OCI-LY3 (cell line): ENCODE data around the gene SLC38A1.

Experiments
- EZH2phosphoT487 ChIP-seq: fragments of 200-600 bp; shearing (Covaris generic); IDR thresholded peaks from 2 replicates; pipeline ENCODE4 v1.6.1; 2018; ENCODE audit warnings: antibody characterized with exemption, mixed run types, low read depth
- TF ChIP-seq, protein P1 (sequence below): fragments of 200-600, 300-600 bp; sonication (generic); IDR thresholded peaks from 2 replicates; pipeline ENCODE4 v1.5.1; 2014; ENCODE audit warnings: antibody characterized with exemption, low read length, low read depth

DNA sequence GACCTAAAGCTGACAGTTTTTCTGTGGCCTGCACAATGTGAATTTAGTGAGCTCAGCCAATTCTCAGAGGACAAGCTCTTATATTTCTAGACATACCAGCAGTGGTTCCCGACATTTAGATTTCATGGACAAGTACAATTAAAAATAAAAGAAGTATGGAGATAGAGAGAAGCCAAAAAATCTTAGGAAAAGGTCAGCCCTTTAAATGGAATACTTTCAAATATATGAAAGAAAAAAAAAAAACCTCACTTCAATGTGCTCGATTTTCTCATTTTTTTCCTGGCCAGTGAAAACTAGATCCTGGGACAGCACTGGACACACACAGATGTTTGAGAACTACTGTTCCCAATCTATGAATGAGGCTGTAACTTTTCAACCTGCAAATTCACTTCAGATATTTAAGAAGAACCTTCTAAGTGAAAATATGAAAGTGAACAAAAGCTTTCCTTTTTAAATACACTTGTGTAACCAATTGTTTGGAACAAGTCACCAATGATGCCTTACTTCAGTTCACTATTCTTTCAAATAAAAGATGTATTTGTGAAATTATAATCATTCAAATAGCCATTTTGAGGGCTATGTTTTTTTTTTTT lies 109.4 kb downstream of the SLC38A1 start:
- TF ChIP-seq, protein P1, sequence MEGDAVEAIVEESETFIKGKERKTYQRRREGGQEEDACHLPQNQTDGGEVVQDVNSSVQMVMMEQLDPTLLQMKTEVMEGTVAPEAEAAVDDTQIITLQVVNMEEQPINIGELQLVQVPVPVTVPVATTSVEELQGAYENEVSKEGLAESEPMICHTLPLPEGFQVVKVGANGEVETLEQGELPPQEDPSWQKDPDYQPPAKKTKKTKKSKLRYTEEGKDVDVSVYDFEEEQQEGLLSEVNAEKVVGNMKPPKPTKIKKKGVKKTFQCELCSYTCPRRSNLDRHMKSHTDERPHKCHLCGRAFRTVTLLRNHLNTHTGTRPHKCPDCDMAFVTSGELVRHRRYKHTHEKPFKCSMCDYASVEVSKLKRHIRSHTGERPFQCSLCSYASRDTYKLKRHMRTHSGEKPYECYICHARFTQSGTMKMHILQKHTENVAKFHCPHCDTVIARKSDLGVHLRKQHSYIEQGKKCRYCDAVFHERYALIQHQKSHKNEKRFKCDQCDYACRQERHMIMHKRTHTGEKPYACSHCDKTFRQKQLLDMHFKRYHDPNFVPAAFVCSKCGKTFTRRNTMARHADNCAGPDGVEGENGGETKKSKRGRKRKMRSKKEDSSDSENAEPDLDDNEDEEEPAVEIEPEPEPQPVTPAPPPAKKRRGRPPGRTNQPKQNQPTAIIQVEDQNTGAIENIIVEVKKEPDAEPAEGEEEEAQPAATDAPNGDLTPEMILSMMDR, result no peak
- TF ChIP-seq EZH2phosphoT487, result no peak
